ENCODE results near the gene IGFALS. TPM values are rescaled to one million over a fixed set of nuclear protein-coding genes. Genes with fewer than 3 reads are reported as not detected.

IGFALS gene
- total RNA-seq, 4 donors from 2014 or later: 0.59 to 0.69 (median 0.64) TPM

GRCh38 chr16:1786242-1787055 is 7.1 kb downstream of the IGFALS start:
- peak in 1 of 2 donors; percentile 80 for DNase-seq (ENCODE audit: low spot score in 2 of 2)
- intact Hi-C loops (cut with DNase I; ENCODE audit: low total_unique reads): no loop called here
- WGBS, 2 donors: 87 to 89% methylated on average over 29 to 38 of the region's 51 CpGs
- no peak for TF ChIP-seq CTCF (IDR thresholded peaks at IDR 0.05)
- no peak for TF ChIP-seq POLR2A (IDR thresholded peaks at IDR 0.05)
- H3K4me3 ChIP-seq (ENCODE audit: low read depth, poor library complexity, severe bottlenecking): no peak overlapping the region

GRCh38 chr16:1785846-1786170 is 7.7 kb downstream of the IGFALS start:
- intact Hi-C loops (cut with DNase I; ENCODE audit: low total_unique reads): no loop called here
- 90 to 93% methylated on average over 12 to 14 of the region's 14 CpGs for WGBS, 2 donors
- no peak overlapping the region for H3K4me3 ChIP-seq (ENCODE audit: low read depth, poor library complexity, severe bottlenecking)
- no peak for DNase-seq (ENCODE audit: low spot score in 2 of 2)
- no peak for TF ChIP-seq POLR2A (IDR thresholded peaks at IDR 0.05)
- TF ChIP-seq CTCF (IDR thresholded peaks at IDR 0.05): no peak

GRCh38 chr16:1784977-1785845 is 8.3 kb downstream of the IGFALS start:
- TF ChIP-seq POLR2A (IDR thresholded peaks at IDR 0.05) (no peak), CTCF (IDR thresholded peaks at IDR 0.05) (no peak)
- DNase-seq (ENCODE audit: low spot score in 2 of 2): no peak
- no peak overlapping the region for H3K4me3 ChIP-seq (ENCODE audit: low read depth, poor library complexity, severe bottlenecking)
- intact Hi-C loops (cut with DNase I; ENCODE audit: low total_unique reads): no loop called here
- WGBS, 2 donors: 79 to 84% methylated on average over 26 of the region's 26 CpGs

- peak; percentile 100 for DNase-seq (ENCODE audit: low spot score in 2 of 2)
- peak within 1 kb of the TSS; percentile 86 for H3K4me3 ChIP-seq (ENCODE audit: low read depth, poor library complexity, severe bottlenecking)
- intact Hi-C loops (cut with DNase I; ENCODE audit: low total_unique reads): no loop called here
- 0 to 1% methylated on average over 40 to 96 of the region's 102 CpGs for WGBS, 2 donors
- TF ChIP-seq CTCF (IDR thresholded peaks at IDR 0.05): no peak
- TF ChIP-seq POLR2A (IDR thresholded peaks at IDR 0.05): no peak
Measured at GRCh38 chr16:1782408-1783264, 10.9 kb downstream of the IGFALS start, which contains the start of the genes NUBP2 and SPSB3. NUBP2 (plus strand) TSS chr16:1782960; CDS start chr16:1783021, 61 bp downstream. SPSB3 (minus strand) TSS chr16:1782571; CDS start chr16:1781483, 1,088 bp downstream.

- DNase-seq (ENCODE audit: low spot score in 2 of 2): no peak
- peak overlapping the region; percentile 59 for H3K4me3 ChIP-seq (ENCODE audit: low read depth, poor library complexity, severe bottlenecking)
- intact Hi-C loops (cut with DNase I; ENCODE audit: low total_unique reads): no loop called here
- 1% methylated on average over 30 to 47 of the region's 70 CpGs for WGBS, 2 donors
- TF ChIP-seq POLR2A (IDR thresholded peaks at IDR 0.05) (no peak), CTCF (IDR thresholded peaks at IDR 0.05) (no peak)
Measured at GRCh38 chr16:1781758-1782407, 11.6 kb downstream of the IGFALS start.

Data from lower leg skin (tissue), 4 donors.